Measurements from ENCODE around the gene FMN2.

GRCh38 chr1:240516069-240516468 lies 424.4 kb downstream of the FMN2 start:
- TF ChIP-seq CTCF (IDR thresholded peaks at IDR 0.05) (no peak), POLR2A (IDR thresholded peaks at IDR 0.05) (no peak)
